Measurements from ENCODE around the gene BRCA1. TPM values are rescaled to one million over a fixed set of nuclear protein-coding genes. Genes with fewer than 3 reads are reported as not detected.
"Not testable (repeated sequence)": the region's sequence is repeated elsewhere in the genome, so short reads cannot be mapped to it uniquely, and the experiment has no call there.

Gene BRCA1
- total RNA-seq, 2 experiments from 2014 or later = 1.2 to 1.3 TPM

- H3K36me3 Mint-ChIP-seq (ENCODE audit: low read depth) = peaks cover 5% of the 10 kb centered on the region
- Histone ChIP-seq H3K4me1 (ENCODE audit: insufficient read depth, low read length) (no peaks in the 10 kb centered on the region), H3K27me3 (ENCODE audit: control insufficient read depth in 1 of 2, insufficient read depth in 2 of 2, low read length in 2 of 2) (no peaks in the 10 kb centered on the region), H3K27ac (ENCODE audit: low read depth in 1 of 2, low read length in 2 of 2) (no peak overlapping the region), H3K9me3 (ENCODE audit: control insufficient read depth in 1 of 2, insufficient read depth in 1 of 2, low read length in 2 of 2) (peaks cover 0 to 3% of the 10 kb centered on the region in 2 experiments), H3K4me3 (ENCODE audit: low read length) (no peak overlapping the region), H3K36me3 (ENCODE audit: insufficient read depth, low read length) (peaks cover 5% of the 10 kb centered on the region)
- ATAC-seq (ENCODE audit: poor library complexity) (no peak), DNase-seq (no peak)
- TF ChIP-seq CTCF (IDR thresholded peaks at IDR 0.05) = no peak
- H3K9me3 Mint-ChIP-seq = no peaks in the 10 kb centered on the region
- intact Hi-C loops (cut with DNase I, micrococcal nuclease) = no loop called here
- H3K4me3 Mint-ChIP-seq = no peak overlapping the region
- peaks cover 5% of the 10 kb centered on the region for H3K4me1 Mint-ChIP-seq (ENCODE audit: low read depth)
- no peaks in the 10 kb centered on the region for H3K27me3 Mint-ChIP-seq
- ChIA-PET POLR2A (no interaction called here), CTCF (no interaction called here)
- H3K27ac Mint-ChIP-seq = no peak overlapping the region
These were observed 15.5 kb upstream of the BRCA1 start for GRCh38 chr17:43140396-43141332.

GRCh38 chr17:43138531-43138930, 13.4 kb upstream of the BRCA1 start:
- POLR2A ChIA-PET = not testable (repeated sequence)

GRCh38 chr17:43136574-43136973, 11.4 kb upstream of the BRCA1 start:
- H3K4me3 ChIP-seq (ENCODE audit: low read length); DNase-seq; CTCF ChIA-PET; POLR2A ChIA-PET; H3K27me3 Mint-ChIP-seq; H3K27me3 ChIP-seq (ENCODE audit: control insufficient read depth in 1 of 2, insufficient read depth in 2 of 2, low read length in 2 of 2); H3K9me3 Mint-ChIP-seq; H3K27ac Mint-ChIP-seq; H3K27ac ChIP-seq (ENCODE audit: low read depth in 1 of 2, low read length in 2 of 2); H3K4me3 Mint-ChIP-seq; ATAC-seq (ENCODE audit: poor library complexity); H3K4me1 Mint-ChIP-seq (ENCODE audit: low read depth); H3K4me1 ChIP-seq (ENCODE audit: insufficient read depth, low read length); intact Hi-C loops (cut with DNase I, micrococcal nuclease): not testable (repeated sequence)
- Histone ChIP-seq H3K36me3 (ENCODE audit: insufficient read depth, low read length) (peaks cover 10% of the 10 kb centered on the region), H3K9me3 (ENCODE audit: control insufficient read depth in 1 of 2, insufficient read depth in 1 of 2, low read length in 2 of 2) (peaks cover 0 to 14% of the 10 kb centered on the region in 2 experiments)
- H3K36me3 Mint-ChIP-seq (ENCODE audit: low read depth) = peaks cover 25% of the 10 kb centered on the region

More at GRCh38 chr17:43138531-43138930, 13.4 kb upstream of the BRCA1 start:
- H3K36me3 ChIP-seq (ENCODE audit: insufficient read depth, low read length); H3K27me3 Mint-ChIP-seq; H3K9me3 Mint-ChIP-seq; H3K4me1 ChIP-seq (ENCODE audit: insufficient read depth, low read length); H3K4me1 Mint-ChIP-seq (ENCODE audit: low read depth); intact Hi-C loops (cut with DNase I, micrococcal nuclease); H3K4me3 Mint-ChIP-seq; H3K27ac Mint-ChIP-seq; CTCF ChIA-PET; H3K4me3 ChIP-seq (ENCODE audit: low read length); H3K27ac ChIP-seq (ENCODE audit: low read depth in 1 of 2, low read length in 2 of 2); DNase-seq; H3K27me3 ChIP-seq (ENCODE audit: control insufficient read depth in 1 of 2, insufficient read depth in 2 of 2, low read length in 2 of 2); ATAC-seq (ENCODE audit: poor library complexity): not testable (repeated sequence)
- H3K9me3 ChIP-seq (ENCODE audit: control insufficient read depth in 1 of 2, insufficient read depth in 1 of 2, low read length in 2 of 2) = peaks cover 0 to 14% of the 10 kb centered on the region in 2 experiments
- H3K36me3 Mint-ChIP-seq (ENCODE audit: low read depth) = peaks cover 18% of the 10 kb centered on the region

GRCh38 chr17:43135454-43135819, 10.3 kb upstream of the BRCA1 start:
- DNase-seq (no peak), ATAC-seq (ENCODE audit: poor library complexity) (no peak)
- CTCF ChIA-PET = no interaction called here
- Mint-ChIP-seq H3K4me1 (ENCODE audit: low read depth) (peaks cover 11% of the 10 kb centered on the region), H3K27me3 (no peaks in the 10 kb centered on the region), H3K27ac (no peak overlapping the region), H3K4me3 (no peak overlapping the region), H3K9me3 (no peaks in the 10 kb centered on the region), H3K36me3 (ENCODE audit: low read depth) (peaks cover 25% of the 10 kb centered on the region)
- TF ChIP-seq CTCF (IDR thresholded peaks at IDR 0.05) = no peak
- no peak overlapping the region for H3K4me3 ChIP-seq (ENCODE audit: low read length)
- H3K9me3 ChIP-seq (ENCODE audit: control insufficient read depth in 1 of 2, insufficient read depth in 1 of 2, low read length in 2 of 2) = peaks cover 0 to 14% of the 10 kb centered on the region in 2 experiments
- POLR2A ChIA-PET = no interaction called here
- intact Hi-C loops (cut with DNase I, micrococcal nuclease) = no loop called here
- peaks cover 10% of the 10 kb centered on the region for H3K36me3 ChIP-seq (ENCODE audit: insufficient read depth, low read length)
- no peaks in the 10 kb centered on the region for H3K27me3 ChIP-seq (ENCODE audit: control insufficient read depth in 1 of 2, insufficient read depth in 2 of 2, low read length in 2 of 2)
- no peaks in the 10 kb centered on the region for H3K4me1 ChIP-seq (ENCODE audit: insufficient read depth, low read length)
- no peak overlapping the region for H3K27ac ChIP-seq (ENCODE audit: low read depth in 1 of 2, low read length in 2 of 2)

Measured in CD4-positive, alpha-beta T cell (primary cell).